Activated naive CD4-positive, alpha-beta T cell treated with anti-CD3 and anti-CD28 coated beads, Interleukin-2, amount 10 ng/mL, durations not matched to agents 7 days and 5 days (primary cell): ENCODE data around the gene OR6J1.
"Not testable (repeated sequence)": the region's sequence is repeated elsewhere in the genome, so short reads cannot be mapped to it uniquely, and the experiment has no call there.

Experiments
- CTCF ChIA-PET: fragments of 350-600 bp; sonication (Branson Sonifier 250); formaldehyde crosslinking; loops from one replicate; lab custom pipeline; 2021; ENCODE audit warnings: antibody characterized with exemption; lab: Charles Lee
- DNase-seq: peaks from one replicate; pipeline ENCODE4 v3.0.0-alpha.2; 2020
- H3K27ac Mint-ChIP-seq: one replicate; pipeline ENCODE4 v1.8.0; 2021; ENCODE audit warnings: mild to moderate bottlenecking, moderate library complexity, mixed read lengths
- H3K27me3 Mint-ChIP-seq: one replicate; pipeline ENCODE4 v1.8.0; 2021; ENCODE audit warnings: mild to moderate bottlenecking, mixed read lengths
- H3K36me3 Mint-ChIP-seq: one replicate; pipeline ENCODE4 v1.8.0; 2021; ENCODE audit warnings: mixed read lengths
- H3K4me1 Mint-ChIP-seq: one replicate; pipeline ENCODE4 v1.8.0; 2021; ENCODE audit warnings: mixed read lengths
- H3K4me3 Mint-ChIP-seq: one replicate; pipeline ENCODE4 v1.8.0; 2021; ENCODE audit warnings: mild to moderate bottlenecking, moderate library complexity, mixed read lengths
- H3K9me3 Mint-ChIP-seq: one replicate; pipeline ENCODE4 v1.8.0; 2021; ENCODE audit warnings: mixed read lengths

OR6J1 gene

GRCh38 chr14:22640192-22640591, 4.0 kb downstream of the OR6J1 start:
- Mint-ChIP-seq H3K36me3 (no peaks in the 10 kb centered on the region), H3K4me1 (no peaks in the 10 kb centered on the region), H3K27ac (no peak overlapping the region), H3K27me3 (peaks cover 8% of the 10 kb centered on the region), H3K4me3 (no peak overlapping the region), H3K9me3 (no peaks in the 10 kb centered on the region)
- CTCF ChIA-PET, result interaction anchor here (1.2 to 2.2 kb wide), 2 partner anchors 11 to 13 kb away, joined by 3 to 11 read pairs; no protein-coding TSS in a partner anchor
- no peak for DNase-seq

GRCh38 chr14:22635980-22636379, 8.2 kb downstream of the OR6J1 start:
- H3K36me3 Mint-ChIP-seq, H3K4me3 Mint-ChIP-seq, DNase-seq, H3K27ac Mint-ChIP-seq, H3K4me1 Mint-ChIP-seq, H3K9me3 Mint-ChIP-seq: not testable (repeated sequence)
- H3K27me3 Mint-ChIP-seq, result peaks cover 22% of the 10 kb centered on the region
- CTCF ChIA-PET, result interaction anchor here (0.6 kb wide), 1 partner anchor 173 kb away, joined by 3 read pairs; no protein-coding TSS in a partner anchor

GRCh38 chr14:22634233-22634900, 9.8 kb downstream of the OR6J1 start:
- Mint-ChIP-seq H3K4me3 (no peak overlapping the region), H3K4me1 (no peaks in the 10 kb centered on the region), H3K27me3 (peaks cover 28% of the 10 kb centered on the region), H3K36me3 (no peaks in the 10 kb centered on the region), H3K27ac (no peak overlapping the region), H3K9me3 (peaks cover 6% of the 10 kb centered on the region)
- CTCF ChIA-PET, result no interaction called here
- DNase-seq, result no peak

- Mint-ChIP-seq H3K27ac (no peak overlapping the region), H3K4me1 (no peaks in the 10 kb centered on the region), H3K36me3 (no peaks in the 10 kb centered on the region), H3K4me3 (no peak overlapping the region), H3K9me3 (peaks cover 6% of the 10 kb centered on the region), H3K27me3 (peaks cover 37% of the 10 kb centered on the region)
- no peak for DNase-seq
- CTCF ChIA-PET, result no interaction called here
These were observed 13.7 kb downstream of the OR6J1 start for GRCh38 chr14:22630486-22630885.

- CTCF ChIA-PET, result no interaction called here
These were observed 14.1 kb downstream of the OR6J1 start for GRCh38 chr14:22630066-22630465.

GRCh38 chr14:22629361-22629760, 14.8 kb downstream of the OR6J1 start:
- no peaks in the 10 kb centered on the region for H3K36me3 Mint-ChIP-seq
- H3K4me1 Mint-ChIP-seq, result no peaks in the 10 kb centered on the region
- no peak for DNase-seq
- H3K4me3 Mint-ChIP-seq, result no peak overlapping the region
- CTCF ChIA-PET, result no interaction called here
- peaks cover 34% of the 10 kb centered on the region for H3K27me3 Mint-ChIP-seq
- peaks cover 6% of the 10 kb centered on the region for H3K9me3 Mint-ChIP-seq
- H3K27ac Mint-ChIP-seq, result no peak overlapping the region

More at GRCh38 chr14:22630066-22630465, 14.1 kb downstream of the OR6J1 start:
- Mint-ChIP-seq H3K27ac (no peak overlapping the region), H3K4me1 (no peaks in the 10 kb centered on the region), H3K27me3 (peaks cover 37% of the 10 kb centered on the region), H3K4me3 (no peak overlapping the region), H3K36me3 (no peaks in the 10 kb centered on the region), H3K9me3 (peaks cover 6% of the 10 kb centered on the region)
- DNase-seq, result no peak

- Mint-ChIP-seq H3K4me3 (no peak overlapping the region), H3K9me3 (peaks cover 6% of the 10 kb centered on the region), H3K27ac (no peak overlapping the region), H3K36me3 (no peaks in the 10 kb centered on the region), H3K4me1 (no peaks in the 10 kb centered on the region), H3K27me3 (peaks cover 35% of the 10 kb centered on the region)
- CTCF ChIA-PET, result no interaction called here
- no peak for DNase-seq
These were observed 16.5 kb downstream of the OR6J1 start for GRCh38 chr14:22627506-22628263.

- Mint-ChIP-seq H3K4me1 (no peaks in the 10 kb centered on the region), H3K9me3 (peaks cover 6% of the 10 kb centered on the region), H3K27me3 (peaks cover 32% of the 10 kb centered on the region), H3K36me3 (no peaks in the 10 kb centered on the region), H3K4me3 (no peak overlapping the region), H3K27ac (no peak overlapping the region)
- no peak for DNase-seq
- CTCF ChIA-PET, result no interaction called here
These were observed 17.6 kb downstream of the OR6J1 start for GRCh38 chr14:22626590-22626989.

- peaks cover 17% of the 10 kb centered on the region for H3K27me3 Mint-ChIP-seq
- CTCF ChIA-PET, result interaction anchor here (1.0 kb wide), 1 partner anchor 363 kb away, joined by 4 read pairs; no protein-coding TSS in a partner anchor
- no peaks in the 10 kb centered on the region for H3K4me1 Mint-ChIP-seq
These were observed 21.1 kb downstream of the OR6J1 start for GRCh38 chr14:22623047-22623446.

GRCh38 chr14:22622255-22622654, 21.9 kb downstream of the OR6J1 start:
- DNase-seq, result no peak
- Mint-ChIP-seq H3K27ac (no peak overlapping the region), H3K36me3 (no peaks in the 10 kb centered on the region), H3K27me3 (peaks cover 17% of the 10 kb centered on the region), H3K9me3 (no peaks in the 10 kb centered on the region), H3K4me1 (no peaks in the 10 kb centered on the region), H3K4me3 (no peak overlapping the region)
- CTCF ChIA-PET, result interaction anchor here (1.0 kb wide), 1 partner anchor 364 kb away, joined by 4 read pairs; no protein-coding TSS in a partner anchor

More at GRCh38 chr14:22623047-22623446, 21.1 kb downstream of the OR6J1 start:
- Mint-ChIP-seq H3K9me3 (no peaks in the 10 kb centered on the region), H3K27ac (no peak overlapping the region), H3K4me3 (no peak overlapping the region), H3K36me3 (no peaks in the 10 kb centered on the region)
- no peak for DNase-seq

- H3K9me3 Mint-ChIP-seq, H3K36me3 Mint-ChIP-seq, DNase-seq, H3K27me3 Mint-ChIP-seq, CTCF ChIA-PET, H3K4me3 Mint-ChIP-seq, H3K4me1 Mint-ChIP-seq, H3K27ac Mint-ChIP-seq: not testable (repeated sequence)
These were observed 28.4 kb downstream of the OR6J1 start for GRCh38 chr14:22615765-22616164.

GRCh38 chr14:22614240-22614799, 29.8 kb downstream of the OR6J1 start:
- no peak for DNase-seq

GRCh38 chr14:22613736-22614239, 30.4 kb downstream of the OR6J1 start:
- Mint-ChIP-seq H3K9me3 (no peaks in the 10 kb centered on the region), H3K4me1 (no peaks in the 10 kb centered on the region), H3K36me3 (peaks cover 13% of the 10 kb centered on the region), H3K27me3 (no peaks in the 10 kb centered on the region), H3K4me3 (no peak overlapping the region), H3K27ac (no peak overlapping the region)
- CTCF ChIA-PET, result no interaction called here
- no peak for DNase-seq

More at GRCh38 chr14:22614240-22614799, 29.8 kb downstream of the OR6J1 start:
- Mint-ChIP-seq H3K27me3 (no peaks in the 10 kb centered on the region), H3K36me3 (peaks cover 13% of the 10 kb centered on the region), H3K4me3 (no peak overlapping the region), H3K9me3 (no peaks in the 10 kb centered on the region), H3K4me1 (no peaks in the 10 kb centered on the region), H3K27ac (no peak overlapping the region)
- CTCF ChIA-PET, result no interaction called here

GRCh38 chr14:22613106-22613695, 31.0 kb downstream of the OR6J1 start:
- no peak for DNase-seq
- no peaks in the 10 kb centered on the region for H3K9me3 Mint-ChIP-seq
- H3K27me3 Mint-ChIP-seq, result no peaks in the 10 kb centered on the region
- peaks cover 13% of the 10 kb centered on the region for H3K36me3 Mint-ChIP-seq
- H3K4me3 Mint-ChIP-seq, result no peak overlapping the region
- no peaks in the 10 kb centered on the region for H3K4me1 Mint-ChIP-seq
- CTCF ChIA-PET, result no interaction called here
- no peak overlapping the region for H3K27ac Mint-ChIP-seq
